Endometrium (tissue), 2 donors: ENCODE measurements around the gene UBTD2.
"Not testable (repeated sequence)": the region's sequence is repeated elsewhere in the genome, so short reads cannot be mapped to it uniquely, and the experiment has no call there.

Experiments used
- FAIRE-seq: peaks from 2 replicates; lab custom pipeline; 2012; peaks lifted over from hg19 to GRCh38; lab: Jason Lieb, UNC
- donor health status: control.
- donor health status: control.

Gene UBTD2

DNA sequence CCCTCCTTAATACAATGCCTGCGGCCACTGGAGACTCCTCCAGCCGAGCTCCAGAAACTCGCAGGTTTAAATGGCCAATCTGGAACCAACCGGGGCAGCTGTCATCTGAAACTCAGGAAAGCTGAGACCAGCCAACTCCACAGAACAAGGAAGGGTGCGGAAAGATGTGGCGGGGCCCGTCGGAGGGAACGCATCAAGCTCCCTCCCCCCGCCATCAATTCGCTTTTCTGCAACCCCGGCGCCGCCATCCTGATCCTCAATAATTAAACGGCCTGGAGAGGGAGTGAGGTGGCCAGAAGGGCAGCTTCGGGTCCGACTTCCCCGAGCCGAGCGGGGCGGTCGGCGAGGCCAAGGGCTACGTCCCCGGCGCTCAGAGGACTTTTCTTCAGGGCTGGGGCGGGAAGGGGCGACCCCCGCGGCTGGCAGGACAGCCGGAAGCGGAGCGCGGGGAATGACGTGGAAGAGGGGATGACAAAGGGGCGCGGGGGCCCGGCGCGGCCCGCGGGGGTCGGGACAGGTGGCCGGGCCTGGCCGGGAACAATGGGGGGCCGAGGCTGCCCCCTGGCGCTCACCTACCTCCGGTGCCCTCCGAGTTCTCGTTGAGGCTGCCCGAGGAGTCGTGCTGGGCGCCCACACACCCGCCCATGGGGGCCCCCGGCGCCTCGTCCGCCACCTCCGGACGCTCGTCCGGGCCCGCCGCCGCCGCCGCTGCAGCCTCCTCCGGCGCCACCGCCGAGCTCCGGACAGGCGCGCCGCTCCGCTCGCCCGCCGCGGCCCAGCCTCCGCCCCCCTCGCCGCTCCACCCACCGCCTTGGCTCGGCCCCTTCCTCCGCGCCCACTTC is at the start of gene UBTD2:
TSS of gene UBTD2 (minus strand) at position 745 of the 842 bp plus-strand sequence. CDS start at position 646, 99 bp downstream.
- FAIRE-seq = no peak

- FAIRE-seq = not testable (repeated sequence)
Measured at GRCh38 chr5:172326901-172327300, 43.3 kb upstream of the UBTD2 start.

GRCh38 chr5:172325452-172325851 is 41.9 kb upstream of the UBTD2 start:
- FAIRE-seq = no peak

- no peak for FAIRE-seq
Measured at GRCh38 chr5:172322028-172322965, 38.7 kb upstream of the UBTD2 start.

GRCh38 chr5:172321593-172321992 is 38.0 kb upstream of the UBTD2 start:
- FAIRE-seq = no peak

- FAIRE-seq = no peak
Measured at GRCh38 chr5:172319708-172320441, 36.3 kb upstream of the UBTD2 start.

GRCh38 chr5:172315587-172316493 is 32.3 kb upstream of the UBTD2 start:
- no peak for FAIRE-seq

- FAIRE-seq = no peak
Measured at GRCh38 chr5:172313915-172314314, 30.4 kb upstream of the UBTD2 start.

DNA sequence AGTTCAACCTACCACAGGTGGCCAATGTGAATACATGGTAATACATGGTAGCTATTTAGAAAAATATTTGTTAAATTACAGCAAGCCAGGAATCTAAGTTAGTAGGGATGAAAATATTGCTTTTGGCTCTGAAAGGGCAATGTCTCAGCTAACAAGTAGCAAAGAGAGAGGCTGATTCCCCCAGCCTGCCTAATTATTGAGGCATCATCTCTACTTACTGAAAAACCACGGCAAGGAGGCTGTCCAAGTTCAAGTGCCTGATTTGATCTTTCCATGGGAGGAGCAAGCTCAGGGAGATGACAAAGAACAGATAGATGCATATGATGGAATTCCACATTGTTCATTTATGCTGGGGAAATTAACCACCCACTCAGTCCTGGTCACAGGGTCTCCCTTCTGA is 28.7 kb upstream of the UBTD2 start:
- FAIRE-seq = no peak

DNA sequence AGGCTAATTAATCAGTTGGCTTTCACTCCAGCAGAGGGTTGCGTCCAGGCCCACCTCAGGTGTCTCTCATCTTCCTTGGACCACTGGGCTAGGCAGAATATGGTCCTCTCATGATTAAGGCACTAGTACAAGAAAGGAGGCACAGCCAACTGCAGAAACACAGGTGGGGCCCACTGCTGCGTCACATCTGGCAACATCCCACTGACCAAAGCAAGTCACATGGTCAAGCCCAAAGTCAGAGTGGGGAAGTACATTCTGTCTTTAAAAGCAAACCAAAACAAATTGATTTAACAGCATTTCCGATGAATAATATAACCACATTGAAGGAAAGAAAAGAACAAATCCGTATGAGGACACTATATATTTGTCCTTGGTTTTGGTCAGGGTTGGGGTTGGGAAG is 28.0 kb upstream of the UBTD2 start:
- no peak for FAIRE-seq

GRCh38 chr5:172311026-172311425 is 27.5 kb upstream of the UBTD2 start:
- no peak for FAIRE-seq

DNA sequence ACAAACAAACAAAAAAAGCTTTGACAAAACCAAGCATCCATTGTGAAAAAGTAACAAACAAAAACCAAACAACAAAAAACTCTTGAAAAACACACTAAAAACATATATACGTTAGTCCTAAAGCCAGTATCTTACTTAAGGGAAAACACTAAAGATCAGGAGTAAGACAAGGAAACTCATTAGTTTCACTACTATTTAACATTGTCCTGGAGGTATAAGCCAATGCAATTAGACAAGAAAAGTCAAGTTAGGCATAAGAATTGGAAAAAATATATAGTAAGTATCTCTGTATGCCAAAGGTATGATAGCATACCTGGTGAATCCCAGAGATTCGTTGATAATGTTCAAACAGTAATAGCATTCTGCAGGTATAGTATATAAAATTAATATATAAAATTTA is 21.8 kb upstream of the UBTD2 start:
- no peak for FAIRE-seq

GRCh38 chr5:172303572-172304335 is 20.2 kb upstream of the UBTD2 start:
- FAIRE-seq = no peak

GRCh38 chr5:172303162-172303561 is 19.6 kb upstream of the UBTD2 start:
- FAIRE-seq = no peak

GRCh38 chr5:172302047-172302710 is 18.6 kb upstream of the UBTD2 start:
- no peak for FAIRE-seq

GRCh38 chr5:172299916-172300439 is 16.4 kb upstream of the UBTD2 start:
- FAIRE-seq = no peak

DNA sequence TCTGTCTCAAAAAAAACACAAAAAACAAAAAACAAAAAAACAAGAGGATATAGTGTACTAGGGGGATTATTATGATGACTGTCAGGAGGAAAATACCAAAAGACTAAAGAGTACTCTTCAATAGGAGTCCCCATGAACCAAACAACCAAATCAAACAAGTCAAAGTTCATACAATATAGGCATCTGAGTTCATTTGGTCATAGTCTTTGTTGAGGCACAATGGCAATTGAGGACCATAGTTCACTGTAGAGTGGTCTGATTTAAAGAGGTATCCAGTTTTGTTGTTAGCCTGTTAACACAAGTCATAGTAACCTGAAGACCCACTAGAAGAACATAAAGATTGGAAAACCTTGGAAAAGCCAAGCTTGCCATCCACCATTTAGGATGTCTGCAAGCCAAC is 11.3 kb upstream of the UBTD2 start:
- no peak for FAIRE-seq

- FAIRE-seq = no peak
Measured at GRCh38 chr5:172293745-172294342, 10.3 kb upstream of the UBTD2 start.

DNA sequence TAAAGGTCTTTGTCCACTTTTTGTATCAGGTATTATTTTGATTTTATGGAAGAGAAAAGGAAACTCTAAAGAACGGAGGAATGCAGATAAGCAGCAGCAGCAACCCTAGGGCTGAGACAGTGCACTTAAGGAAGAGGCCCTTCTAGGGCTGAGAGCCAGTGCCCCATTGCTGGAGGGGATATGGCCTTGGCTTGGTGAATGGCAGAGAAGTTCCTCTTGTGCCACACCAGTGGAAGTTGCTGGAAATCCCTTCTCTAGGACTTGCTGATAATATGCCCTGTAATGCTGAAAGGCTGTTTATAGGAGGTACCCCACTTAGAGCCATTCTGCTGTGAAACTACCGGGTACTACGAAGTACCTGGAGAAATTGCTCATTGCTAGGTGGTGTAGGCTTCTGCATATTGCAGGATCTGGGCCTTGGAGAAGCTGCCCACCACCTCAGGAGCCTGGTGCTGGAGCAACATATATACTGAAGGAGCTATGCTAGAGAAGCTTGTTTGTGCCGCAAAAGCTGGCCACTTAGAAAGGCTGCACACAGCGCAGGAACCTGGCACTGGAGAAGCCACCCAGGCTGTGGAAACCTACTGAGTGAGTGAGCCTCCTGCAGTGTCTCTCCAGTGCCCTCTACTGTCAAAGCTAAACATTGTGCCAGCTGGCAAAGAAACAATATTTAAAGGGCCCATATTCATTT is 9.6 kb upstream of the UBTD2 start:
- no peak for FAIRE-seq
